Activated gamma-delta T cell treated with Interleukin-2 at 50 U/mL for 16 hours (primary cell): ENCODE data around the gene FOXD4L1.
"Not testable (repeated sequence)": the region's sequence is repeated elsewhere in the genome, so short reads cannot be mapped to it uniquely, and the experiment has no call there.

Experiments used
- DNase-seq: peaks from one replicate; pipeline ENCODE4 v3.0.0-alpha.2; 2020

FOXD4L1 gene

DNA sequence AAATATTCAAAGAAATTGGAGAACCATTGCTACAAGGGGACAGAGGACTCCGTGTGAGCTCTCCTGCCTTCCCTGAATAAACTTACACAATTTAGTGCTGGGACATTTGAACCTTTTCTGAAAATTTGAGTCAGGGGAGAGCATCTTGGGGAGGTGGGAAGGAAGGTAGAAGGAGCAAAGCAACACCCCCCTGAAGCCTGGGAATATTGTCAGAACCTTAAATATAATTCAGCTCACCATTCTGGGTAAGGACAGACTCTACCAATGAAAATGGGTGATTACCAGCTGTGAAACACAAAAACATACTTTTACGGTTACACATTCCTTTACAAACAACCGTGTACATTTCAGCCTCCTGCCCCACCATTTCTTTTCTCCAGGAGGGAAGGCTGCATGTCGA lies at the start of gene FOXD4L1:
Gene FOXD4L1, plus strand, starts transcription at position 301 of the 400 bp plus-strand sequence. CDS start 592 bp downstream, outside the sequence.
- not testable (repeated sequence) for DNase-seq

DNA sequence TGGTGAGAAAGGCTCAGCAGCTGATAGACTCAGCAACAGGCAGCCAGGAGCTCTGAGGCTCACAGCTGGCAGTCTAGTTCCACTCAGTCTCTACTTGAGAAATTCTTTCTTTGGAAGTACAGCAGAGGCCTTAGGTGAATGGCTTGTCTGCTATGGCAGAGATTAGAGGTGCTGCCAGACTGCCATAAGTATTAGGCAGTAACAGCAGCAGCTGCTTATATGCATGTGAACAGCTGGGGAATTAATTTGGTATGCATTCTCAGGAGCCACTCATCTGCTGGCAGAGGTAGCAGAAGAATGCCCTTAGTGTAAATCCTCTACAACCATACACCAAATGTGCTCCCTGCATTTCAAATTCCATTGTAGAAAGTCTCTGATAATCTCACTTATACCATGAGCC lies 32.7 kb upstream of the FOXD4L1 start:
- DNase-seq: not testable (repeated sequence)

DNA sequence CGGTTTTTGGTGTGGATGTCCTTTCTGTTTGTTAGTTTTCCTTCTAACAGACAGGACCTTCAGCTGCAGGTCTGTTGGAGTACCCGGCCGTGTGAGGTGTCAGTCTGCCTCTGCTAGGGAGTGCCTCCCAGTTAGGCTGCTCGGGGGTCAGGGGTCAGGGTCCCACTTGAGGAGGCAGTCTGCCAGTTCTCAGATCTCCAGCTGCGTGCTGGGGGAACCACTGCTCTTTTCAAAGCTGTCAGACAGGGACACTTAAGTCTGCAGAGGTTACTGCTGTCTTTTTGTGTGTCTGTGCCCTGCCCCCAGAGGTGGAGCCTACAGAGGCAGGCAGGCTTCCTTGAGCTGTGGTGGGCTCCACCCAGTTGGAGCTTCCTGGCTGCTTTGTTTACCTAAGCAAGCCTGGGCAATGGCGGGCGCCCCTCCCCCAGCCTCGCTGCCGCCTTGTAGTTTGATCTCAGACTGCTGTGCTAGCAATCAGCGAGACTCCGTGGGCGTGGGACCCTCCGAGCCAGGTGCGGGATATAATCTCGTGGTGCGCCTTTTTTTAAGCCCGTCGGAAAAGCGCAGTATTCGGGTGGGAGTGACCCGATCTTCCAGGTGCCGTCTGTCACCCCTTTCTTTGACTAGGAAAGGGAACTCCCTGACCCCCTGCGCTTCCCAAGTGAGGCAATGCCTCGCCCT lies 21.6 kb upstream of the FOXD4L1 start:
- not testable (repeated sequence) for DNase-seq

DNA sequence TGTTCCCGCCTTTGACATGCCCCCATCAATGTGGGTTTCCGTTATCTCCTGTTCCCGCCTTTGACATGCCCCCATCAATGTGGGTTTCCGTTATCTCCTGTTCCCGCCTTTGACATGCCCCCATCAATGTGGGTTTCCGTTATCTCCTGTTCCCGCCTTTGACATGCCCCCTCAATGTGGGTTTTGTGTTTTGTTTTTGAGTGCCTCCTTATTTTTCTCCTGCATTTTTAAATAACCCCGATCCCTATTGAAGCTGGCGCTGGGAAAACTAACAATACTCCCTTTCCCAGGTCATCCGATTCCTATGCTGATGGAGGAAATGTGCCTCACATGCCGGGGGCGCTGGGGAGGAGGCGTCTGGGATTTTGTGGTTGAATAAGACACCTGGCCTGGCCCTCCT lies 1.9 kb upstream of the FOXD4L1 start:
- not testable (repeated sequence) for DNase-seq

DNA sequence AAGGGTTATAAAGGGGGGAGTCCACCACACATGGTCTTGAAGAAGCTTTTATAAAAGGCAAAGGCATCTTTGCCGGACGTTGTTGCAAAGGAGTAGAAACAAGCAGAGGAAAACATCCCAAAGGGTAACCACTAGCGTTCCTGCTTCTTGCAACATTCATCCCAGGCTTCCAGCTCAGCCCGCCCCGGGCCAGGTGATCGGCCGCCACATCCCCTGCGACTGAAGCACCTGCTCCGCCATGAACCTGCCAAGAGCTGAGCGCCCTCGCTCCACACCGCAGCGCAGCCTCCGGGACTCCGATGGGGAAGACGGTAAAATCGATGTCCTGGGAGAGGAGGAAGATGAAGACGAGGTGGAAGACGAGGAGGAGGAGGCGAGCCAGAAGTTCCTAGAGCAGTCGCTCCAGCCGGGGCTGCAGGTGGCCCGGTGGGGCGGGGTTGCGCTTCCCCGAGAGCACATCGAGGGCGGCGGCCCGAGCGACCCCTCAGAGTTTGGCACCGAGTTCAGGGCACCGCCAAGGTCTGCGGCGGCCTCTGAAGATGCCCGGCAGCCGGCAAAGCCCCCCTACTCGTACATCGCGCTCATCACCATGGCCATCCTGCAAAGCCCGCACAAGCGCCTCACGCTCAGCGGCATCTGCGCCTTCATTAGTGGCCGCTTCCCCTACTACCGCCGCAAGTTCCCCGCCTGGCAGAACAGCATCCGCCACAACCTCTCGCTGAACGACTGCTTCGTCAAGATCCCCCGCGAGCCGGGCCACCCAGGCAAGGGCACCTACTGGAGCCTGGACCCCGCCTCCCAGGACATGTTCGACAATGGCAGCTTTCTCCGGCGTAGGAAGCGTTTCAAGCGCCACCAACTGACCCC lies 787 bp downstream of the FOXD4L1 start:
- DNase-seq: not testable (repeated sequence)

DNA sequence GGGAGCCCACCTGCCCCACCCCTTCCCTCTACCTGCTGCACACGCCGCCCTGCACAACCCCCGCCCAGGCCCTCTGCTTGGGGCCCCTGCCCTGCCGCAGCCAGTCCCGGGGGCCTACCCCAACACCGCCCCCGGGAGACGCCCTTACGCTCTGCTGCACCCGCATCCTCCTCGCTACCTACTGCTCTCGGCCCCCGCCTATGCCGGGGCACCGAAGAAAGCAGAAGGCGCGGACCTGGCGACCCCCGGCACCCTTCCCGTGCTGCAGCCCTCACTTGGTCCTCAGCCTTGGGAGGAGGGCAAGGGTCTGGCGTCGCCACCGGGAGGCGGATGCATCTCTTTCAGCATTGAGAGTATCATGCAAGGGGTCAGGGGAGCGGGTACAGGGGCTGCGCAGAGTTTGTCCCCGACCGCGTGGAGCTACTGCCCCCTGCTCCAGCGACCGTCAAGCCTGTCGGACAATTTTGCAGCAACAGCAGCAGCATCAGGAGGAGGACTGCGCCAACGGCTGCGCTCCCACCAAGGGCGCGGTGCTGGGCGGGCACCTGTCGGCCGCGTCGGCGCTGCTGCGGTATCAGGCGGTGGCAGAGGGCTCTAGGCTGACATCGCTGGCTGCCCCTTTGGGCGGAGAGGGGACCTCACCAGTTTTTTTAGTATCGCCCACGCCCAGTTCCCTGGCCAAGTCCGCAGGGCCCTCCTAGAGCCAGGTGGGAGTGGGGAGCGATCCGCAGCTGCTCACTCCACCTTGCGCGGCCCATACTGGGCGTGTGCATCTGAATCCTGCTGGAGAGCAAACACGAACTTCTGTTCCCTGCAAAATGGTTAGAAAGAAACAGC lies 1.6 kb downstream of the FOXD4L1 start:
- DNase-seq: not testable (repeated sequence)

DNA sequence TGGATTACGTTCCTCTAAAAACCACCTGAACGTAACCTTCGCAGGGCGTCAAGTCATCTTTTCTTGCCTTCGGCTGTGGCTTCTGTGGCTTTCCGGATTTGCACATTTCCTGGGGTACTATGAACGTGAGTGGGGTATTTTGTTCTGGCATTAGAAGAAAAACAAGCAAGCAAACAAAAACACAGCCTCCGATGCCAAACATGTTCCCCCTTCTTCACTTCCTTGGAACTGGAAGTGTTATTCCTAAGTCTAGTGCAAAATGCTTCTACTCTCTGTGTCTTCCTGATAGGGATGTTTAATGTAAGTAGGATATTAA lies 2.2 kb downstream of the FOXD4L1 start:
- DNase-seq: not testable (repeated sequence)

DNA sequence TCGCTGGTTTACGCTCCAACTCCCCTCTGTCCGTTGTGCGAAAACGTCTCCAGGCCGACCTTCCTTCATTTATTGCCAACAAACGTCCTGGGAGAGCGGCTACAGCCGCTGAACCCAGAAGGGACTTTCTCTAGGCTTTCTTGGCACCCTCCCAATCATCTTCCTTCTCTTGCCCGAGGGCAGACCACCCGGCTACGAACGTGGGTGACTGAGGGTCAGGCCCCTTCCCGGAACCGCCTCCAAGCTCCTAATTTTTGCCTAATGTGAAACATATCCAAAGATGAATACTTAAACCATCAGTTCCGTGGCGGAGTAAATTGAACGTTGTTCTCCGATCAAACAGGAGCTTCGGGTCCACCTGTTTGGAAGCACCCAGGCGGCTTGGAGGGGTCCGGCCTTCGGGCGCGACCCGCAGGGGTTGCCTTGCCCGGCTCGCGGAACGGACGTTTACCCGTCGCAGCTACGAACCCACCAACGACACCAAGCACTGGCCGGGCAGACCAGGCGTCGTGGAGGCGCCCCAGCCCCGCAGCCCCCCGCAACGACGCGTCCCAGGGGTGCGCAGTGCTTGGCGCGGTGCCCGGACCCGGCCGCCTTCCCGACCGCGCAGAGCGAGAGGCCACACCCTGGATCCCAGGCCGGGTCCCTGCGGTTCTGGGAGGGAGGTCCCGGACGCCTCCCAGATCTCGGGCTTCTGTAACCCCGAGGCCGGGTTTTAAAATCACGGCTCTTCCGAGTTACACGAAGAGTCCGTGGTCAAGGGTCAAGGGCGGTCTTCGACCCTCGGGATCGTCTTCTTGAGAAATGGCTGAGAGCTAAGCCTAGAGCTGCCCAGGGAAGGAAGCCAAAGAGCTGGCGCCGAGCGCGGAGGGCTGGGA lies 4.0 kb downstream of the FOXD4L1 start:
- DNase-seq: not testable (repeated sequence)

DNA sequence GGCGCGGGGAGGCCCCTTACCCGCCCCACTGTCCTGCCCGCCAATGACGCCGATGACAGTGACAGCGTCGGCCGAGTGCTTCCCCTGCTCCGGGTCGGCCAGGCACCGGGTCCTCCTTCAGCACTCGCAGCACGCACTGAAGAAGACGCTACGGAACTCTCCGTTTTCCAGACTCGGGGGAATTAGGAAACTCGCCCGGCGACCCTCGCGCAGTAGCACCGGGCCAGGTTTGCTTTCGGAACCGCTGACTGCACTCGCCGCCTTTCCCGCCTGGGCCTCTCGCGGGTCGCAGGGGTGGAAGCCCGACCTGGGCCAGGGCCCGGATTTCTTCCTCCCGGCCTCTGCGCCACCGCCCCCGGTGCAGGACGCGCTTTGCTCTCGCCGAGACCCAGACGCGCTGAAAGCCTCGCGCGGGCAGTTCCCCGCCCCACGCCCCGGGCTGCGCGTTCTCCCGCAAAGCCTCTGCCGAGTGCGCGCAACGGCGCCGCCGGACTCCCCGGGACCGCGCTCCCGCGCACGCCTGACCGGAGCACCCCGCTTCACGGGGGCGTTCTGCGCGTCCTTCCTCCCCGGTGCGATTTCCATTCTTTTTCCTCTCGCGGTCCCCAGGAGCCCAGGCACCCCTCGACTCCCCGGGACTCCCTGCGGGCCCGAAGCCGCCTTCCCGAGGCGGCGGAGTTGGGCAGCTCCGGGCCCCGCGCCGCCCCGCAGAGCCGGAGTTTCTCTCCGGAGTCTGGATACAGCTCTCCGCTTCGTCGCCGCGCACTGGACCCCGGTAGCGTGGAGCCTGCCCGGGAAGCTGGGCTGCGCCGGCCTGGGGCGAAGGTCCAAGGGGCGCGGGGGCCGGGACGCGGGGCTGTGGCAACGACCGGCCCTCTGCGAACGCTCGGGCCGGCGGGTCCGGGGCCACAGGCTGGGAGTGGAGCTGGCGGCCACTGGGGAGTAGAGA lies 4.9 kb downstream of the FOXD4L1 start:
- DNase-seq: not testable (repeated sequence)

DNA sequence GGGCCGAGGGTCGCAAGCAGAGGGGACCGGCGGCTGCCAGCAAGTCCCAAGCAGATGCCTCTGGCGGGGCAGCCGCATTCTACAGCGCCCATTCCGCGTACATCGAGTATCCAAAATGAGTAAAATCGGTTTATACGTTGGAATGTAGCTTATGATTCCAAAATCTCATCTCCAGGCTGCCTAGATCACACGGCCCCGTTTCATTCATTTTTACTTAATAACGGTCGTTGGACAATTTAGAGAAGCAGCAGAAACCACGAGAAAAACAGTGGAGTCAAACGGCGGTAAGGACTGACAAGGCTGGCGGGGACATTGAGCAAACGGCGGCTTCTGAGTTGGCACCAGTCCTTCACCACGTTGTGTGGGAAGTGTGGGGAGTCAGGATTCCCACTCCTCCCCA lies 5.6 kb downstream of the FOXD4L1 start:
- not testable (repeated sequence) for DNase-seq

DNA sequence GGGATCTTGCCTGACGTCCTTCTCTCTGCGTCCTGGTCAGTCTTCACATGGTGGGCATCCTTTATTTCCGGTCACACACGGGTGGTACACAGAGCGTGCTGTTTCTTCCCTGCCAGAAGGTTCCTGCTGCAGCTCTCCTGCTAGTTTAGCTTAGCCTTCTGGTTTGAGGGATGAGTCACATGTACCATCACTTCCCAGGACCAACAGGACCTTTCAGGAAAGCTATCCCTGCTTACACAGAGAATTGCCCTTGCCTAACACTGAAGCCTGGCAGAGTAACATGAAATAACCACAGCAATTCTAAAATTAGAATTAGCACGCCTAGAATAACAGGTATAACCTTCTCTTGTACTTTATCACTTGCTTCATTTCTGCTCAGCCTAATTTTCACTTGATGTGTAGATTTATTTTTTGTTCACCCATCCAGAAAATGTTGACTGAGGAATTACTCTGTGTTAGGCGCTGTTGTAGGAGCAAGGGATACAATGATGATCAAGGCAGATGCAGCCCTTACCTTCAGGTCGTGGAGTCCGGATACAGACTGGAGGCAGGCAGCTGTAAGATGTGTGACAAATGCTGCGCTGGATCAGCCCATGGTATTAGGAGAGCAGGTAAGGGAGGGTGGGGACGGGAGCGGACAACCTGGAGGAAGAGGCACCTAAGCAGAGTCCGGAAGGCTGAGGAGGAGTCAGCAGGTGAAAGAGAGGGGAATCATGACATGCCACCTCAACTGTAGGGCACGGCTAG lies 9.1 kb downstream of the FOXD4L1 start:
- not testable (repeated sequence) for DNase-seq

DNA sequence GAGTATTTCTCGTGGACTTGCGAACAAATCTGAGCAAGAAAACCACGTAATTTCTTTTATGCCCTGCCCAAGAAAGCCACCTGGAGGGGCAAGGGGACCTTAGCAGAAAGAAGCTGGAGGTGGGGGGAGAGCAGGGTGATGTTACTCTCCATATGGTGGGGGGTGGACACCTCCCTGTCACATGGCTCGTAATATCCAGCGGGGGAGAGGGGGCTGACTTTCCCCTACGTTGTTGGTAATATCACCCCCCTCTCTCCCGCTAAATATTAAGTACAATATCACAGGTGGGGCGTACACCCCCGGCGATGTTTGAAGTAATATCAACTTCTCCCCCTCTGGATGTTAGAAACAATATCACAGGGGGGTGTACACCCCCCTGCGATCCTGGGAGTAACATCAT lies 9.7 kb downstream of the FOXD4L1 start:
- DNase-seq: not testable (repeated sequence)

DNA sequence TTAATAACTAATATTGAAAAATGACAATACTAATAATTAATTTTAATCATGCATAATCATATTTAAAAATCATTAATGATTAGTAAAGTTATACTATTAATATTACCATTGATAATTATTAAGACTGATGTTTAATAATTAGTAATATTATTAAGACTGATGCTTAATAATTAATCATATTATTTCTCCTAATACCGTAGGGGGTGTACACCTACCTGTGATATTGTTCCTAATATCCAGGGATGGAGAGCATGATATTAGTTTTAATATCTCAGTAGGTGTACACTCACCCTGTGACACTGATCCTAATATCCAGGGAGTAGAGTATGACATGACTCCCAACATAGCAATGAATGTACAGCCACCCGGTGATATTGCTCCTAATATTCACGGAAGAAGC lies 12.4 kb downstream of the FOXD4L1 start:
- not testable (repeated sequence) for DNase-seq

DNA sequence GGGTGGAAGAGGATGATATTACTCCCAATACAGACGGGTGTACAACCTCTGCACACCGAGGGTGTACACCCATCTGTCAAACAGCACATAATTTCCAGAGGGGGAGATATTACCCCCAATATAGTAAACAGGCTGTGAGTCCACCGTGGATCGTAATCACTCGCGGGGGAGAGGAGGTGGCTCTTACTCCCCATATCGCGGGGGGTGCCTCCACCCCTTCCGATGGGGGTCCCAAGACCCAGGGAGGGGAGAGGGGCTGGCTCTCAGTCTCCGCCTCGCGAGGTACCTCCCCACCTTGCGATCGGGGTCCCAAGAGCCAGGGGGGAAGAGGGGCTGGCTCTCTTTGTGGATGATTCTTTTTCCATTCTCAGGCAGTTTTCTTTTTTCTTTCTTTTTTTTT lies 13.4 kb downstream of the FOXD4L1 start:
- not testable (repeated sequence) for DNase-seq

DNA sequence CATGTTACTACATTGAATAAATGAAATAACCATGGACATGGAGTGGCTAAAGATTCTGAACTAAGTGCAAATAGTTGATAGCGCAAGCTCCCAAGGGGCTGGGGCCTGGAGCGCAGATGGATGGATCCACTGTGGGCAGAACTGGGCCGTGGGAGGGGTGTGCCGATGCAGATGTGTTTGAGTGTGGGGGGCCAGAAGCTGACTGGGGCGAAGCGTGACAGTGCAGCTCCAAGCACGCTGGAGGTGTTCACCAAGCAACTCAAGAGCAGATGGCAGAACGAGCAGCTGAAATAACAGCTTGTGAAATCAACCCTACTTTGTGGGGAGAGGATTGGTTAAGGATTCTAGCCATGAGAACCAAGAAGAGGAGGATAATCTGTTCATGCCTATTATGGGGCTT lies 17.0 kb downstream of the FOXD4L1 start:
- DNase-seq: not testable (repeated sequence)

DNA sequence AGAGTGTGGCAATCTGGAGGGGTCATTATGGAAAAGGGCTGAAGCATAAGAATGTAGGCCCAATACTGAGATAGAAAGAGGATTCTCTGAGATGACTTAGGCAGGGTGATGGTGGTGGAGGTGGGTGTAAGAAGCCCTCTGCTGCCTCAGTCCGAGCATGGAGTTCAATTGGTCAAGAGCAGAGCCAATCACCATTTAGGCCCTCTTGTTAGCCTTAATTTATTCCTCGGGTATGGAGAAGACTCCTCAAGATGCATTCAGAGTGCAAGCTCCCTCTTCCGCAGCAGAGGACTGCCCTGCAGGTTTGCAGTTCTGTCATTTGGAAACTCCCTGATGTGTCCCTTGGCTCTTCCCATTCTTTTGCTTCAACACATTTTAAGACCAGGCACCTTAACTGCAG lies 17.5 kb downstream of the FOXD4L1 start:
- not testable (repeated sequence) for DNase-seq

DNA sequence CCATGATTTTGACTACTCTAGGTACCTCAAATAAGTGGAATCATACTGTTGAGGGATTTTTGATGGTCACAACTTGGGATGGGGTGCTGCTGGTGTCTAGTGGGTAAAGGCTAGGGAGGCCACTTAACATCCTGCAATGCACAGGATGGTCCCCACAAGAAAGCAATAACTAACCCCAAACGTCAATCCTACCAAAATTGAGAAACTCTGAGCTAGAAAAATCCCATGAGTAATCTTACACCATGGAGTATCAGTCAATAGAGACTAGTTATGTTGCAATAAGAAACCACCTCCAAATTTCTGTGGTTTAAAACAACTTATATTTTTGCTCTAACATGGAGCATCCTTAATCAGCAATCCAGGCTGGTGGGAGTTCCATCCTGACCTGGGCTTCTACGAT lies 18.6 kb downstream of the FOXD4L1 start:
- DNase-seq: not testable (repeated sequence)

DNA sequence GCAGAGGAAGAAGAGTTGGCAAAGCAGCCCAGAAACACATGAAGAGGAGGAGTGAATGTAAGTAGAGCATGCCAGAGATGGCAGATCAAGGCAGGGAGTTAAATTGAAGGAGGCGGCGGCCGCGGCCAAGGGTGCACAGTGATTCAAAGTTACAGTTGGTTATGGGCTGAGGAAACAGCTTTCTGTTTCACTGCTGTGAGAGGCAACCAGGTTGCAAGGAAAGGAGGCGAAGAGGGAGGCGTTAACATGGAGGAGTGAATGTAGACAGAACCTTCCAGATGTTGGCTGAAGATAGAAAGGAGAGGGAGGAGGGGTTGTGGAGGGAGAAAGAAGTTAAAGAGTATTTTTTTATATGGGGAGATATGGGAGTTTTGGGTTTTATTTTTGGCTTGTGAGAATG lies 22.4 kb downstream of the FOXD4L1 start:
- DNase-seq: not testable (repeated sequence)

DNA sequence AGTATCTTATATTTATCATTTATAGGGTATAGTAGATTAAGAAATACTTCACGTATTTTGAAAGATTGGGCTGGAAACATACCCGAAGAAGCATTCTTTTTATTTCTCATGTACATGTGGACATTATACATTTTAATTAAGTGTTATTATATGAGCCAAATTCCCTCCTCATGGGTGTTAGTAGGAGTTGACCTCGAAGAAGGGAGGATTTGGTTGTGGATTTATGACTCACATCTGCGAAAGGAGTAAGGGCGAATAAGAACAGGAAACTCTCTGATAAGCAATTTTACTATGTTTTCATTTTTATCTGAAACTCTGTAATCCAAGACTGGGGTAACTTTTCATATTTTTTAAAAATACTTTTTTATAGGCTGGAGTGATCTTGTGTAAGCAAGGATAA lies 23.0 kb downstream of the FOXD4L1 start:
- DNase-seq: not testable (repeated sequence)

DNA sequence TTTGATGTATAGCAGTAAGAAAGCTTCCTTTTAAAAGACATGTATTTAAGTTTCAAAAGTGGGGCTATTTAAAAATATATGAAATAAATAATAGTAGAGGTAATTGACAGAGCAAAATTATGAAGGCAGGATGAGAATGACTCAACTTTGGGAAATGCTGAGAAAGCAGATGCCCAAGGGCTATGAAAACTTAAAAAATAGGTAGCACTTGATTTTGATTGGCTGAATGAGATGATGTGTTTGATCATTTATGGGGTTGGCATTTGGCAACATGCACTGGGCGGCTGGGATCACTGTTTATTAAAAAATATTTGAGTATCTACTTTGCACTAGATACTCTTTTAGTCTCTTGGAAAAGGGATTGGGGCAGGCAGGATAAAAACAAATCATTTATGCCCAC lies 26.5 kb downstream of the FOXD4L1 start:
- DNase-seq: not testable (repeated sequence)
